Right renal pelvis (tissue), 4 donors: ENCODE measurements around the gene PIR. TPM values are rescaled to one million over a fixed set of nuclear protein-coding genes. Genes with fewer than 3 reads are reported as not detected.
A peak's percentile ranks its signal among the peaks of the same experiment; 100 is the strongest.

ENCODE experiments used
- DNase-seq, 4 donors: peaks; one replicate each; pipeline ENCODE4 v3.0.0-alpha.2; 2013; ENCODE audit warnings: low read depth in 4 of 4, low spot score in 3 of 4, missing footprints in 1 of 4
- polyA plus RNA-seq, 4 donors: library from polyadenylated mRNA; unstranded; fragments of 120-200 nt; gene quantifications; one replicate each; pipeline ENCODE4 v1.2.1, GENCODE V29; 2013; ENCODE audit not compliant: insufficient read length in 4 of 4

The PIR gene
- polyA plus RNA-seq, 4 donors, result 3.6 to 5.5 (median 5.1) TPM

GRCh38 chrX:15495801-15496200 is 2.7 kb upstream of the PIR start:
- DNase-seq, result no peak

- DNase-seq, result no peak
Measured at GRCh38 chrX:15492469-15492868, 664 bp downstream of the PIR start.

DNA sequence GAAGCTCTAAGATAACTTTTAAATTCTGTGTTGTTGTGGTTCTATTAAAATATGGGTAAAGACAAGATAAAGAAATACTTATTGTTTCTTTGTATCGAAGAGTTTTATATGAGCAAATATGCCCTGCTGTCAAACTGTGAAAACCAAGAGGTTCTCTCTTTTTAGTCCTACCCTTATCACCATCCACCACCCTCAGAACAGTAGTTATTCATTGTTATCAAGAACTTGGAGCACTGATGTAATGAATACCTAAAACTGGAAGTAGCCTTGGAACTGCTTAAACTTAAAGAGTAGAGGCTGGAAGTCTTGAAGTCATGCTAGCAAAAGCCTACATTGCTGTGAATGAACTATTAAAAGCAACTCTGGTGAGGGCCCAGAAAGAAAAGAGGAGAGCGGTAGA is 9.2 kb downstream of the PIR start:
- no peak for DNase-seq

DNA sequence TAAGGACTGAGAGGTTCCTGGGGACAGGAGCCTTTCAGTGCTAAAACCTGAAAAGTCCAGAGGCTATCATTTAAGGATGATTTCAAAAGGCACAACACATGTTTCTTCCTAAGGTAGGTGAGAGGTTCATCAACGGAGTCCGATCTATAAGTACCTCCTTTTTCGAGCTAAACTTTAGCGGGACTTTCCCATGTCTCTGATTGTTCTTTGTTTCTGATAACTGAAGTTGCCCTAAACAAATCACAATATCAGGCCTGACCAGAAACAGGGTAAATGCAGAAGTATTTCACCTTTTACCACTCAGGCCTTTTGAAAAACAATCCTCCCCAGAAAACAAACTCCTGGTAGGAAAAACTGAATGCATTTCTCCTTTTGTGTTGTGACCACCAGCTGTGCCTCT is 17.6 kb downstream of the PIR start:
- DNase-seq, result no peak

DNA sequence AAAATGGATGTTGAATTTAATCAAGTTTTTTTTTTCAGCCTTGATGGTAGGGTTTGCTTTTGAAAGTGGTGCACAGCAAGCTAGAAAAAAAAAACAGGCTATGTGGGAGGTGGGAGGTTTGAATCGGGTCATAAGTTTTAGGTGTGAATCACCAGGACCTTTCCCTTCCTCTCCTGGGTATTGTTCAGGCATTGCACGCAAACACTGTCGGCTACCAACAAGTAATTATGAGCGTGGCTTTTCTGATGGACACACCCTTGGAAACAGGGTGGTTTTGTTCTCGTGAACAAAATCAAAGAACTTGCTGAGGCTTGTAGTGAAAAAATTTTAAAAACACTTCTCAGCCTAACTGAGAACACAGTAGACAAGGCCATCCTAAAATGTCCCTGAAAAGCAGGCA is 18.1 kb downstream of the PIR start:
- DNase-seq, result no peak

GRCh38 chrX:15474028-15474427 is 19.1 kb downstream of the PIR start:
- DNase-seq, result no peak

DNA sequence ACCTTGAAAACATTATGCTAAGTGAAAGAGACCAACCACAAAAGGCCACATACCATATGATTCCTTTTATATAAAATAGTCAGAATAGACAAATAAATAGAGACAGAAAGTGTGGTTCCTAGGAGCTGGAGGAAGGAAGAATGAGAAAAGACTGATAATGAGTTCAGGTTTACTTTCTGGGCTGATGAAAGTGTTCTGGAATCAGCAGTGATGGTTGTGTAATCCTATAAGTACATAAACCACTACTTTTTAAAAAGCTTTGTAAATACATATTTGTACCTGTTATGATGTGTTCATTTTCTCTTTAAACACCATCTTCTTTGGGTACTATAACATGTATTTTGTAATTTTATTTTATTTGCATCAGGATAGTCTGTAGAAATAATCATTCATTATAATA is 20.6 kb downstream of the PIR start:
- no peak for DNase-seq

DNA sequence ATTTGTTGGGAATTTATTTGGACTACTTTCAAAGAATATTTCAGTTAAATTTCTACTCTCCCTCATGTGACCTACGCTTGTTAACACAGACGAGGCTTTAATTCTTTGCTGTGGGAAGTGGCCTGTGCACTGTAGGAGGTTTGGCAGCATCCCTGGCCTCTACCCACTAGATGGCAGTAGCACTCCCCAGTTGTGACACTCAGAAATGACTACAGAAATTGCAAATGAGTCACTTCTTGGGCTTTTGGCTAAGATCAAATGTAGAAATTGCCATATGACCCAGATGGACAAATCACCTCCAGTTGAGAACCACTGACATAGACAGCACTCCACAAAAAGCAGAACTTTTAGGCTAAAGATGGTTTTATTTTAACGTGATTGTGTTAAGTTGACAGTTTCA is 22.1 kb downstream of the PIR start:
- peak in 1 of 4 donors; percentile 8 for DNase-seq

DNA sequence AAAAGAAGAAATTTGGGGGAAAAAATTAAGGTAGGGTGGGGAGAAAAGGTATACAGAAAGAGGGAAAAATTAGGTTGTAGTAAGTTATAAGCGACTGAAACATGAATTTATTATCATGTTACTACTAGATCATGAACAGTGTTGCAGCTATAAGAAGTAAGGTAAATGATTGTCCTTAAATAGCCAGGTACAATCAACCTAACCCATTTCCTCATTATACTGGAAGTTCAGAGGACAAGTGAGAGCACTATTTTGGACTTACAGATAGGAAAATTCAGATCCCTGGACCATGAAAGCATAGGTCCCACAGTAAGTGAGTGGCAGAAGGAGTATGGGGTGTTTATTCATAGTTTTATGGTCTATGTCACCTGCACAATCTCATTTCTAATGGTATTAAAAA is 23.5 kb downstream of the PIR start:
- no peak for DNase-seq

DNA sequence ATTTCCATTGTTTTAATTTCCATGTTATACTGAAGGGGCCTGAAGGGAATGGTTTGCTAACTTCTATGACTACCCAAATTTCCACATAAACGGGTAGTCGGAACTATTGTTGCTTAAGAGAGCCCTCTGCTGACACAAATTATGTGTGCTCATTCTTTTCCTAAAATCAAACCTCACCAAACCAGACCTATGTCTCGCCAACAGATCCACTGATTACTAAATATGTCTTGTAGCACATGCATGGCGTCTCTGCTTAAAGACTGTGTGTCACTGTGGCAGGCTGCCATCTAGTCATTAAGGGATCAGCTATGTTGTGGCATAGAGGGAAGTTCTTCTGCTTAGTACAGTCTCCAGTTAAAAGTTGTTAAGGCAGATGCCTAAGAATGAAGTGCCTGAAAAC is 25.1 kb downstream of the PIR start:
- DNase-seq, result peak in 1 of 4 donors; percentile 18

DNA sequence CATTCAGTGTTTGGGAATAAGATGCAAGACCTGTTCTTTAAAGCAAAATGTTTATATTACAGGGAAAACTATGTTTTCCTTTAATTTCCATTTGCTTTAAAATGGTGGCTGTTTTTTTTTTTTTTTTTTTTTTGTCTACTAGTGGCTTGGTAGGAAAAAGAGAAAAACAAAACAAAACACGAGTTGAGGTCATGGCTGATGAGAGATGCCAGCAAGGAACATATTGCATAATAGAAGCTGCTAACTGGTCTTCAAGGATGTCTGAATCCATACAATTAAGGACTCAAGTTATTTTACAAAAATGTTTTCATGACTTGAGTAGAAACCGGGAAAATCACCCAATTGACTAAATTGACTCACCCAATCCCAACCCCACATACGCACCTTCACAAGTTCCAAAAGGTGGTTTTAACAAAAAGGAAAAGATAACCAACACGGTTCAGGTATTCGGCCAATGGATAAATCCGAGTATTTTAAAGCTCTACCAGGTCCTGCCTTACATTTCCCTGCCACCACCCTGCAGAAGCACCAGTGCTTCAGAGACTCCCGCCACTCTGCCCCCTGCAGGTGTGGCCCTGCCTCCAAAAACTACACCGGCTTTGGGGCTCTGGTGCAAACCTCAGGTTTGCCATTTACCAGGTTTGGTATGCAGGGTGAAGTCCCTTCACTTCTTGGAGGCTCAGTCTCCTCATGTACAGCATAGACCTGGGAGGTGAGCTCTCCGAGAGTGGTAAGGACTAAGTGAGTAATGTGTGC is 27.1 kb downstream of the PIR start:
- DNase-seq, result no peak

DNA sequence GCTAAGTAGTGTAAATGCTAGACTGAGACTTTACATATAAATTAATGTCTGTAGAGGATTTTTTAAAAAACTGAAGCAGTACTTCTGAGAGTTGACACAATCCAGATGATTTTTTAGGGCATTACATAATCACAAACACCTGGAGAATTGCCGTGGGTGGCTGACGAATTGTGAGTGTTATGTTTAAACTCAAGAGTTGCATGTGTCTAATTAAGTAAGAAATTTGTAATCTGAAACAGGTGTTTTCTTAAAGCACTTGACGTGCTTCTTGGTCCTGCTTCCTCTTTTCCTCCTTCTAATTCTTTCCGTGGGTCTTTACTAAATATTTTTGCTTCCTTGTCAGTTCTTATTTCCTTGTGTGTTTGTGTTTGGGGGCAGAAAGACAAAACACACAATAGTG is 27.8 kb downstream of the PIR start:
- no peak for DNase-seq

DNA sequence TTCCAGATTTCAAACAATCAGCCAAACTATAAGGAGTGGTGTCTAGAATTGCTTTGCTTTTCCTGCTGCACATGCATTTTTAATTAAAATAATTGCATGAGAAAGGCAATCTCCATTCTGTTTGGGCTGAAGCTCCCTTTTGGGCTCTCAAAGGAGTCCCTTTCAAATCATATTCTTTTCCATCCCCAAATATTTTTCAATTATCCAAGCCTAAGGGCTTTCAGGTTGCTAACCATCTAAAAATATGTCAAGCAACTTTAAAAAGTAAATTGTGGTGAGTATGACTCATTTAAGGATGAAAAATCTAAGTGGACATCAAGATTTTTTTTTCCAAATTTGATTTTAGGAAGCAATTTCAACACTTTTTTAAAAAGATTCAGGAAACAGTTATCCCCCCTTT is 28.4 kb downstream of the PIR start:
- no peak for DNase-seq

DNA sequence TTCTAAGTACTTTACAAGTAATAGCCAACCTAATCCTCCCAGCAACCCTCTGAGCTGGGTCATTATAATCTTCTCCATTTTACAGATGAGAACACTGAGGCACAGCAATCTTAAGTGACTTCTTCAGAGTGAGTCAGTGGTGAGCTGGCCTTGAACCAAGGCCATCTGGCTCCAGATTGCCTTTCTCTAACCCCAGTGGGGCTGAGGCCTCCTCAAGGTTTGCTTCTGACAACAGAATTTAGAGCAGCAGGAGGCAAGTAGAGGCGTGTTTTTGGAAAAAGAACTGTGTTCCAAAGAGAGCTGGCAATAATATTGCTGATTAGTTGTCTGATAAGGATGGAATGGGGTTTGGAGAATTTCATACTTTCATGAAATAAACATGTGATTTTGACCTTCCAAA is 41.2 kb downstream of the PIR start:
- DNase-seq, result no peak

DNA sequence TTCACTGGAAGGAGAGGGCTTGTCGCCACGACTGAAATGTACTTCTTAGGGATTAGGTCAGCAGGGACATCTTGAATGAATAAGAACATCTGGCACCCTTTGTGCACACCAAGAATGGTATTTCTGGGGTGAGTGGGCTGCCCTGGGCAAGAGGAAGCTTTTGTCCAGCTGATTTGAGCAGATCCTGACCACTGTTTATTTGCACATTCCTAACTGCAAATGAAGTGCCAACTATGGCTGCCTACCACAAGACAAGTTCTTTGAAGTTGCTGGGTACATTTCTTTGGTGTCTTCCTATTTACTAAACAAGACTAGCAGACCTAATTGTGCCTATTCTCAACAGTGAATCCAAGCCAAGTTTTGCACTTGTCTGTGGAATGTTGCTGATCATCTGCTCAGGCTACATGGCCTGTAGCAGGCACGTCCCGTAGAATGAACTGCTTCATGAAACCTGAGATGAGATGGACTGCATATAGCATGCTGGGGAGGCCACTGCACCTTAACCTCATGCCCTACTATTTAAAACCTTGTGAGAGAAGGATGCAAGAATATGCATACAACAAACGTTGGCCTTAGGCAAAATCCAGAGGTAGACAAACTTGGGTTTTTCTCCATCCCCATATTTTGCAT is 45.0 kb downstream of the PIR start:
- DNase-seq, result no peak

- DNase-seq, result no peak
Measured at GRCh38 chrX:15441464-15441863, 51.7 kb downstream of the PIR start.

DNA sequence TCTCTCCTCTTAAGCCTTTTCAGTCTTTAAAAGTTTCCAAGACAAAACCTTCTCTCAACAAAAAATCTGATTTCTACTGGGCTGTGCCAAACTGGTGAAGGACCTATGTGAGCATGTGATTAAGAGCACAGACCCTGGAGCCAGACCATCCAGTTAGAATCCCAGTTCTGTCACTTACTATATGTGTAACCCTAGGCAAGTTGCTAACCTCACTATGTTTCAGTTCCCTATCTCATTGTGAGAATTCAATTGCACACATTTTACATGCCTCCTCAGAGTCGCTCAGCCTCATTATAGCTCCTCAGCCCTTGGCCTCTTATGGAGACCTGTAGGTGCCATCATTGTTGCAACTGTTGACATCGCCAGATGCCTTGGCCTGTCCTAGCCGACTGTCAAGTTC is 54.8 kb downstream of the PIR start:
- DNase-seq, result no peak

DNA sequence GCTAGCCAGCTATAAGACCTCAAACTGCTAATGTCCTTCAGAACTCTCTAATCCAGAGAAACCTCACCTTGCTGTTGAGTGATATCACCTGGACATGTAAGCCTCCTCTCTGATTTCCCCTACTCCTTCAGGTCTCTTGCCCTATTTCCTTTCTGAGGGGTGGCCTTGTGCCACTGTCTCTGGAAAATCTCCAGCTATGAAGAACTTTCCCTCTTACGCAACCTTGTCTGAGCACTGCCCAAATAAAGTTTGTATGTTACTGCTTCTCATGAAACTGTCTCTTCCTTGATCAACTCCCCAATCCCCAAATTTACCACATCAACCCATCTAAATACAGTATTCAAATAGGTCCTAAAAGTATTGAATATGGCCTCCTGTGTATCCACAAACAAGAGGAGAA is 55.4 kb downstream of the PIR start:
- no peak for DNase-seq

- no peak for DNase-seq
Measured at GRCh38 chrX:15435836-15436619, 57.1 kb downstream of the PIR start.

- DNase-seq, result no peak
Measured at GRCh38 chrX:15434205-15434604, 58.9 kb downstream of the PIR start.

DNA sequence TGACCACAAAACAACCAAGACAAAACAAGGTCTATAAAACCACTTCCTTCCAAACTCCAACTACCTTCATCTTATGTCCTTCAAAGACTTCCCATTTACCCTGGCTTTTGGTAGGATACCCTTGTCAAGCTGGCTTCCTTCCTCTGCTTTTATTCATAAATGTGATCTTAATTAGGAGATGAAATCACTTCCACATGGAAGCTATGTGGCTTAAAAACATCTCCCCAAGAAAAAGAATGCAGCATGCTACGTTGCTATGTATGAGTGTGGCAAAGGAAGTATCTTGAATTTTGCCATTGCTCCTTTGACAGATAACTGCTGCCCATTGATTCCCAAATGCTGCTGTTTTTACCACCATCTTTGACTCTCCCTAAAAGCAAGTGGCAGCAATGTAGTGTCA is 62.5 kb downstream of the PIR start:
- no peak for DNase-seq

DNA sequence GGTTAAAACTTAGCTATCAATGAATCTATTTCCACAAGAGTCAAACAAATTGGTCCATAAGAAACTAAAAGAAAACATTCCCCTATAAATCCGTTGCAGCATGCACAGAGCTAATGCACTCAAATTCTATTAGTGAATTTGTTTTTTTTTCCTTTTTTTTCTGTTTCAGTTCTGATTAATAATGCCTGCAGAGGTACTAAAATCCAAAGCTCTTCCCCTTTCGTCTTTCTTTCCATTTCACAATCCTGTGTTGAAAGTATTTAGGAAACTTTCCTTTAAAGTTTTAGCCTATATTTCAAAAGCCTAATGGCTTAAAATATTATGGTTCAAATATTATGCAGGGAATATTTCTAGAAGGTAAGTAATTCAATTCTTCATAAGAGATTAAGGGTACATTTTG is 63.1 kb downstream of the PIR start:
- DNase-seq, result no peak
